Measurements from ENCODE around the gene SHISA6.

Gene SHISA6

GRCh38 chr17:11240841-11241610 lies at the start of gene SHISA6:
Gene SHISA6, plus strand, starts transcription at chr17:11241213.
- no peak for DNase-seq (ENCODE audit: low read depth in 2 of 2, low spot score in 1 of 2)

- no peak for DNase-seq (ENCODE audit: low read depth in 2 of 2, low spot score in 1 of 2)
Measured at GRCh38 chr17:11195801-11196200, 45.2 kb upstream of the SHISA6 start.

- no peak for DNase-seq (ENCODE audit: low read depth in 2 of 2, low spot score in 1 of 2)
Measured at GRCh38 chr17:11204991-11205390, 36.0 kb upstream of the SHISA6 start.

- DNase-seq (ENCODE audit: low read depth in 2 of 2, low spot score in 1 of 2) = no peak
Measured at GRCh38 chr17:11205659-11206058, 35.4 kb upstream of the SHISA6 start.

- DNase-seq (ENCODE audit: low read depth in 2 of 2, low spot score in 1 of 2) = no peak
Measured at GRCh38 chr17:11209906-11210305, 31.1 kb upstream of the SHISA6 start.

- no peak for DNase-seq (ENCODE audit: low read depth in 2 of 2, low spot score in 1 of 2)
Measured at GRCh38 chr17:11212792-11213191, 28.2 kb upstream of the SHISA6 start.

- DNase-seq (ENCODE audit: low read depth in 2 of 2, low spot score in 1 of 2) = no peak
Measured at GRCh38 chr17:11216976-11217375, 24.0 kb upstream of the SHISA6 start.

GRCh38 chr17:11221196-11221595 lies 19.8 kb upstream of the SHISA6 start:
- DNase-seq (ENCODE audit: low read depth in 2 of 2, low spot score in 1 of 2) = no peak

GRCh38 chr17:11221721-11222120 lies 19.3 kb upstream of the SHISA6 start:
- no peak for DNase-seq (ENCODE audit: low read depth in 2 of 2, low spot score in 1 of 2)

- DNase-seq (ENCODE audit: low read depth in 2 of 2, low spot score in 1 of 2) = no peak
Measured at GRCh38 chr17:11238705-11239104, 2.3 kb upstream of the SHISA6 start.

- no peak for DNase-seq (ENCODE audit: low read depth in 2 of 2, low spot score in 1 of 2)
Measured at GRCh38 chr17:11239379-11239970, 1.5 kb upstream of the SHISA6 start.

- DNase-seq (ENCODE audit: low read depth in 2 of 2, low spot score in 1 of 2) = no peak
Measured at GRCh38 chr17:11240041-11240840, 772 bp upstream of the SHISA6 start.

- no peak for DNase-seq (ENCODE audit: low read depth in 2 of 2, low spot score in 1 of 2)
Measured at GRCh38 chr17:11241611-11242226, 706 bp downstream of the SHISA6 start.

GRCh38 chr17:11242411-11242810 lies 1.4 kb downstream of the SHISA6 start:
- no peak for DNase-seq (ENCODE audit: low read depth in 2 of 2, low spot score in 1 of 2)

- DNase-seq (ENCODE audit: low read depth in 2 of 2, low spot score in 1 of 2) = no peak
Measured at GRCh38 chr17:11244776-11245175, 3.8 kb downstream of the SHISA6 start.

- DNase-seq (ENCODE audit: low read depth in 2 of 2, low spot score in 1 of 2) = no peak
Measured at GRCh38 chr17:11245187-11245586, 4.2 kb downstream of the SHISA6 start.

GRCh38 chr17:11245791-11246190 lies 4.8 kb downstream of the SHISA6 start:
- no peak for DNase-seq (ENCODE audit: low read depth in 2 of 2, low spot score in 1 of 2)

- no peak for DNase-seq (ENCODE audit: low read depth in 2 of 2, low spot score in 1 of 2)
Measured at GRCh38 chr17:11250161-11250560, 9.1 kb downstream of the SHISA6 start.

- no peak for DNase-seq (ENCODE audit: low read depth in 2 of 2, low spot score in 1 of 2)
Measured at GRCh38 chr17:11251561-11252107, 10.6 kb downstream of the SHISA6 start.

GRCh38 chr17:11252146-11252545 lies 11.1 kb downstream of the SHISA6 start:
- DNase-seq (ENCODE audit: low read depth in 2 of 2, low spot score in 1 of 2) = no peak

GRCh38 chr17:11256877-11257276 lies 15.9 kb downstream of the SHISA6 start:
- no peak for DNase-seq (ENCODE audit: low read depth in 2 of 2, low spot score in 1 of 2)

All from stimulated activated CD8-positive, alpha-beta memory T cell treated with anti-CD3 and anti-CD28 coated beads, Interleukin-4, amount 100 ng/mL, for 1 hour (primary cell).